SK-N-MC (cell line): ENCODE results near the gene KDM1A.

Experiments used
- EZH2 ChIP-seq: fragments of 200-600 bp; sonication (generic); IDR thresholded peaks from one replicate; pipeline ENCODE4 v1.6.1; 2017; ENCODE audit warnings: antibody characterized with exemption
- POLR2AphosphoS5 ChIP-seq: IDR thresholded peaks from 2 replicates; pipeline ENCODE4 v1.6.1; 2012; ENCODE audit warnings: mild to moderate bottlenecking, low read depth, low read length, borderline replicate concordance

DNA sequence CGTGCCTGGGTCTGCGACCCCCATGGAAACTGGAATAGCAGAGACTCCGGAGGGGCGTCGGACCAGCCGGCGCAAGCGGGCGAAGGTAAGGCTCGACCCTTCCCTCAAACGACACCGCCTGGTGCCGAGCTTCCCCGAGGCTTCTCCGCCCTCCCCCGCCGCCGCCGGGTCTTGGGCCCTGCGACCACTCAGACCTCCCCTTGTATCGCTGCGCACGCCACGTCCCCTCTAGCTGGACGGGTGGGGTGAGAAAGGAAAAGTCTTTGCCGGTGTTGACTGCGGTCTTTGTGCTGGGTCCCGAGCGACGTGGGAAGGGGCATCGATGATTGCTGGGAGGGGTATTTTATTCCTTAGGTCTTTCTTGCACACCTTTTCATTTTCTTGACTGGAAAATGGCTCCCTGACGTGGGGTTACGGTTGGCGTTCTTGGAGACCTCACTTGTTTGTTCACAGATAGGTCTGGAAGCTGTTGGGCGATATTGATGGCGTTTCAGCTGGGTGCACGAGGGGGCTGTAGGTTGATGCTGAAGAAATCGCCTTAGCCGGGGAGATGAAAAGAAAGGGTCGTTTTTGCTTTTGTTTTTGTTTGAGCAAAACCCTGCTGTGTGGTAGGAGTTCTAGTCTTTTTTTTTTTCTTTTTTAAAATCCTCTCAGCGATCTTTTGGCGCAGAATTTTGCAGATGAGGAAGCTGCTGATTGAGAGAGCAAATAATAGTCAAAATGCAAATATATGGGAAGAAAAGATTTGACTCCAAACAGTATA lies 776 bp downstream of the KDM1A start:
- TF ChIP-seq EZH2: no peak
- no peak for TF ChIP-seq POLR2AphosphoS5
